ENCODE data around the gene MTCL1.

- TF ChIP-seq CREB1 (IDR thresholded peaks at IDR 0.05; ENCODE audit: low read depth), result no peak
- TF ChIP-seq TAF1 (IDR thresholded peaks at IDR 0.05; ENCODE audit: borderline replicate concordance, low read depth, low read length), result no peak
- no peak for TF ChIP-seq ZNF274 (IDR thresholded peaks at IDR 0.05; ENCODE audit: insufficient read depth, insufficient read length)
- no peak for TF ChIP-seq HCFC1 (IDR thresholded peaks at IDR 0.05; ENCODE audit: low read length)
- no peak for TF ChIP-seq ZNF384 (IDR thresholded peaks at IDR 0.05; ENCODE audit: borderline replicate concordance, low read depth, low read length)
- no peak for TF ChIP-seq JUND (IDR thresholded peaks at IDR 0.05; ENCODE audit: low read depth, low read length)
- TF ChIP-seq MYC (IDR thresholded peaks at IDR 0.05; ENCODE audit: insufficient read depth, insufficient read length, insufficient replicate concordance, low read length, severe bottlenecking), result no peak
- no peak for TF ChIP-seq CUX1 (IDR thresholded peaks at IDR 0.05; ENCODE audit: insufficient replicate concordance, low read depth, low read length)
Observed at GRCh38 chr18:8881103-8881502, 175.7 kb downstream of the MTCL1 start.

Data from GM12878 (cell line).